HG02588 (cell line): ENCODE measurements around the gene GPALPP1.
"Not testable (repeated sequence)": the region's sequence is repeated elsewhere in the genome, so short reads cannot be mapped to it uniquely, and the experiment has no call there.

Experiments
- ATAC-seq: cut with Tn5 transposase; IDR thresholded peaks from one replicate; pipeline ENCODE4 v1.9.1; 2021; ENCODE audit warnings: mild to moderate bottlenecking, moderate library complexity; ENCODE audit not compliant: unreplicated experiment

GPALPP1 gene, protein sequence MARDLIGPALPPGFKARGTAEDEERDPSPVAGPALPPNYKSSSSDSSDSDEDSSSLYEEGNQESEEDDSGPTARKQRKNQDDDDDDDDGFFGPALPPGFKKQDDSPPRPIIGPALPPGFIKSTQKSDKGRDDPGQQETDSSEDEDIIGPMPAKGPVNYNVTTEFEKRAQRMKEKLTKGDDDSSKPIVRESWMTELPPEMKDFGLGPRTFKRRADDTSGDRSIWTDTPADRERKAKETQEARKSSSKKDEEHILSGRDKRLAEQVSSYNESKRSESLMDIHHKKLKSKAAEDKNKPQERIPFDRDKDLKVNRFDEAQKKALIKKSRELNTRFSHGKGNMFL

DNA sequence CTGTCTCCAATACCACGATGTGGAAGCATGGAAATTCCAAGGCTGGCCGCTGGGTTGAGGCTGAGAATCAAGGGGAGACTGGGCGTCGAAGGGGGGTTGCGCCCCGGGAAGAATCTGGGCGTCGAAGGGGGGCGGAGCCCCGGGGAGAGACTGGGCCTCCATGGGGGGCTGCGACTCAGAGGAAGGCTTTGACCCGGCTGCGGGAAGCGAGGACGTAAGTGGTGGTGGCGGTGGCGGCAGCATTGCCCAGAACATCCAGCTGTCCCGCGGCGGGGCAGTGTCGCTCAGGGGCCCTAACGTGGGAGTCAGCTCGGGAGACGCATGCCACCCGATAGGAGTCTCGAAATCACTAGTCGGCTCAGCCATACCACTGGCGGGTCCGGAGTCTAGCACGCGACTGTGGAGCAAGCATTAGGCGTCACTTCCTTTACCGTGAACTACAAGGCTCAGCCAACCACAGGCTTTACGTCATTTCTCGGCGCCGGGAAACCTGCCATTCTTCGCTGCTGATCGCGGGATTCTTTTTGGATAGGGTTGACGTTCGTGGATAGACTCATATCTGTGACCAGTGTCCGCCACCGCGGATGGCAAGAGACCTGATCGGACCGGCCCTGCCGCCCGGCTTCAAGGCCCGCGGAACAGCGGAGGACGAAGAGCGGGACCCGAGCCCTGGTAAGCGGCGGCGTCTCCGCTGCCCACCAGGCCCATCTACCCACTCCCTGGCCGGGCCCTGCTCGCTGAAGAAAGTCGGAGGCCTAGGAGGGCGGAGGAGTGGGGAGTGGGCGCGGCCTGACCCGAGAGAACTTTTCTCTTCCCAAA is at the start of gene GPALPP1, which contains the start of gene NUFIP1:
GPALPP1 (plus strand) TSS at position 468 of the 819 bp plus-strand sequence; CDS start at position 585, 117 bp downstream.
NUFIP1 (minus strand) TSS at position 401 of the 819 bp plus-strand sequence; CDS start at position 366, 35 bp downstream.
- peak; percentile 98 for ATAC-seq

DNA sequence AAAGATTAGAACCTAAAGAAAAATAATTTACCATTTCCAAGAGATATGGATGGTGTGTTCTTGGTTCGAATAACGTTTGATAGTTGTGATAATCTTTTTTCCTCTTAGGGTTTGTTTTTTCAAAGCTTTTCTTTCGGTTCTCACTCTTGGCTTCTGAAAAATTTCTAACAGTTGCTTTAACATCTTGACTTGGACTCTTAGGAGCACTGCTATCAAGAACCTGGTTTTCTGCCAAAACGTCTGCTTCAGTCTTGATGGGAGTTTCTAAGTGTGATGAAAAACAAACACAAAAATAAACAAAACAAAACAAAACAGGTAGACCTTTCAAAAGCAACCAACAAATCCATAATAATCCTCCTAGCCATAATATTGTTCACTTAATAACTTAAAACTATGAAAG is 45.9 kb upstream of the GPALPP1 start:
- ATAC-seq: not testable (repeated sequence)

DNA sequence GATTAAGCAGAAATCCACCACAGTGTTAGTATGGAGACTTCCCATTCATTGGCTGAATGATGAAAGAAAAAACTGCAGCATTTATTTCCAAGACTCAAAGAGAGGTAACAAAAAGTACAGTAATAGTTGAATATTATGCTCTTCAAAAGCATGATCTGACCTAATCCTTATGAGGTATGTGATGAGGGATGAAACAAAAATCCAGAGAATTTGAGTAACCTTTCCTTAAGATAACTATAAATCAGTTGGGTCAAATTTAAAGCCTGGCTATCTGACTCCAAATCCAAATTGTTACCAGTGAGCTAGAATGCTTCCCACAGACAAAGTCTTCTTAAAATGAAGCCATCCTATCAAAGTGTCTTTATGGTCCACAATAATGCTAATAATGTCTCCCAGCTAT is 38.2 kb upstream of the GPALPP1 start:
- ATAC-seq: no peak

DNA sequence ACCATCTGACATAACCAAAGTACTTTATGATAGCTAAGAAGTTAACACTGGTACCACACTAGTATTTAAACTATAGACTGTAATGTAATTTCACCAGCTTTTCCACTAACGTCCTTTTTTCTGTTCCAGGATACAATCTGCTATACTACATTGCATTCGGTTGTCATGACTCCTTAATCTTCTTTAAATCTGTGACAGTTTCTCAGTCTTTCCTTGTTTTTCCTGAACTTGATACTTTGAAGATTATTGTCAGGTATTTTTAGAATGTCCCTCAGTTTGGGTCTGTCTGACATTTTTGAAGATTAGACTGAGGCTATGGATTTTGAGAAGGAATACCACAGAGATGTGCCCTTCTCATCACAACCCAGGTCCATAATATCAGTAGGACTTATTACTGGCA is 36.7 kb upstream of the GPALPP1 start:
- no peak for ATAC-seq

DNA sequence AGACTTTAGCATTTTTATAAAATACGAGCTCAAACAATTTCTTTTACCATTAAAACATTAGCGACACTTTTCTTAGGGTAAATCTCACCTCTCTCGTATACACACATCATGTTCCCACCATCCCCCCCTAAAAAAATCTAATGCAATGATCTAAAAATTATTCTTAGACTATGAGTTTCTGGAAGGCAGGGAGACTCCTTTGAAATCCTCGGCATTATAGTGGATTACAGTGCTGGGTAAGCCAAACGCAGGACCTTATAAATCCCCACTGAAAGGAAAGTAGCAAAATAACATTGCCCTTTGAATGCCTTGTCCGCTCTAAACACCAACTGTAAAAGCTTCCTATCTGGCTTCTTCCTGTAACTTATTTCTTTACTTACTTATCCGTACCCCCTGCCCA is 35.1 kb upstream of the GPALPP1 start:
- no peak for ATAC-seq

DNA sequence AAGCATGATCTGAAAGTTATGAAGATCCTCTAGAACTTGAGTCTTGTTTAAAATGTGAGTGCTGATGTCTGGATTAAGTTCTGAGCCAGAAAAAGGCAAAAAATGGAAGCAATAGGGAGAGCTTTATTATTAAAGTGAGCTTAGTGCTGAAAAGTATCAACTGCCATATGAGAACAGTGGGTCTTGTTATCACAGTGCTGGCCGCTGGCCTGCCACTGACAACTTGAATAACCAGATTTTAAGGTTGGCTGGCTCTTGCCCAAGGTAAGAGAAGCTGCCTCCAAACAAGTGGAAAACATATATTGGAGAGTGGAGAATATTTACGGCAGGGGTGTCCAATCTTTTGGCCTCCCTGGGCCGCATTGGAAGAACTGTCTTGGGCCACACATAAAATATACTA is 33.9 kb upstream of the GPALPP1 start:
- no peak for ATAC-seq

DNA sequence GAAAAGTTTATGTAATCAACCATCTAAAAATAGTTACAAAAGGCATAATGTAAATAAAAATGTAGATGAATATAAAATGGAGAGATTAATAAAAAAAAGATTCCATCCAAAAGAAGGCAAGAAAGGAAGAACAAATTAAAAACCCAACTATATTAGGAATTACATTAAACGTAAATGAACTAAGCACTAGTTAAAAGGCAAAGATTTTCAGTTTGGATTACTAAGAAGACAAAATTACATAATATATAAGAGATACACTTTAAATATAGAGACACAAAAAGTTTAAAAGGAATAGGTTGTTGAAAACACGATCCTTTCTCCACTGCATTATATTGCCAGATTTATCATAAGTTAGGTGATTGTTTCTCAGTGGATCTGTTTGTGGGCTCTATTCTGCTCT is 27.3 kb upstream of the GPALPP1 start:
- no peak for ATAC-seq

DNA sequence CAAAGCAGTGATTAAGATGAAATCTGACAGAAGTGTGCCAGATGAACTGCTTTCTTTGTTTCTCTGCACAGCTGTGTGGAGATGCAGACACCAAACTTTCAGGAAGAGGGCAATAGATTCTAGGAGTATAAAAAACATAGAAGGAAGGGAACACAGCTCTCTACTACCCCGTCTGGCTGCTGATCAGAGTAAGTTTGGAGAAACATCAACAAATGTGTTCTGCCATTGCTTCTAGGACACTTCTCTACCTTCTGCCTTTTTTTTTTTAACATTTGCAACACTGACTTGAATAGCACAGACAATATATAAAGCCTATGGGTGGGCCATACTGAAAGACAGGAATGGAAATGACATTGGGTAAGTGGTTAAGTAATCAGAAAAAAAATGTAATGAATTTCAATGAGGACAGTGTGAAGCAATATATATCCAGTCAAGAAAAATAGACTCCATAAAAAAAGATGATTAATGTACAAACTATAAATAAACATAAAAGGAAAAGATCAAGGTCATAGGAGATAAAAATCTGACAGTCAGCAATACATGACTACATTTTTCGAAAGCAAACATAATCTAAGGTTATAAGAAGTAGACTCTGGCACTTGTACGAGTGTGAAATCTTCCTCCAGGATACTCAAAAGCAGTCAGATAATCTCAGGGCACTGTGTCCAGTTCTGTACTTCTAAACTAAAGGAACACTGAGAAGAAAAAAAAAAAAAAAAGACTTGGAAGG is 21.5 kb upstream of the GPALPP1 start:
- ATAC-seq: no peak

DNA sequence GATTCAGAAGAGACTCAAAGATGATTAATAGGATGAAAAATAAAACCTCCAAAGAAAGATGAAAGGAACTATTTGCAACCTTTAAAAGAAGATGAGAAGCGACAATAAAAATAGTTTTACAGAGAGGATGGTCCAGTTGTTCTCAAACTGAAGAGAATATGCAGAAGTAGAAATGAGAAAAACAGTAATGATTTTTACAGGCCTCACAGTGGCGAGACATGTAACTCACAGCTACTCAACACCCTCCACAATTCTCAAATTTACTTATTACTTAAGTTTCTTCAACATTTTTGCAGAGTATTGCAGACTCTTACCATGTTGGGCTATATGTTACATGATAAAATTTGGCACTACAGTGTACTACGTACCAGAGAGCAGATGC is 20.9 kb upstream of the GPALPP1 start:
- ATAC-seq: no peak

DNA sequence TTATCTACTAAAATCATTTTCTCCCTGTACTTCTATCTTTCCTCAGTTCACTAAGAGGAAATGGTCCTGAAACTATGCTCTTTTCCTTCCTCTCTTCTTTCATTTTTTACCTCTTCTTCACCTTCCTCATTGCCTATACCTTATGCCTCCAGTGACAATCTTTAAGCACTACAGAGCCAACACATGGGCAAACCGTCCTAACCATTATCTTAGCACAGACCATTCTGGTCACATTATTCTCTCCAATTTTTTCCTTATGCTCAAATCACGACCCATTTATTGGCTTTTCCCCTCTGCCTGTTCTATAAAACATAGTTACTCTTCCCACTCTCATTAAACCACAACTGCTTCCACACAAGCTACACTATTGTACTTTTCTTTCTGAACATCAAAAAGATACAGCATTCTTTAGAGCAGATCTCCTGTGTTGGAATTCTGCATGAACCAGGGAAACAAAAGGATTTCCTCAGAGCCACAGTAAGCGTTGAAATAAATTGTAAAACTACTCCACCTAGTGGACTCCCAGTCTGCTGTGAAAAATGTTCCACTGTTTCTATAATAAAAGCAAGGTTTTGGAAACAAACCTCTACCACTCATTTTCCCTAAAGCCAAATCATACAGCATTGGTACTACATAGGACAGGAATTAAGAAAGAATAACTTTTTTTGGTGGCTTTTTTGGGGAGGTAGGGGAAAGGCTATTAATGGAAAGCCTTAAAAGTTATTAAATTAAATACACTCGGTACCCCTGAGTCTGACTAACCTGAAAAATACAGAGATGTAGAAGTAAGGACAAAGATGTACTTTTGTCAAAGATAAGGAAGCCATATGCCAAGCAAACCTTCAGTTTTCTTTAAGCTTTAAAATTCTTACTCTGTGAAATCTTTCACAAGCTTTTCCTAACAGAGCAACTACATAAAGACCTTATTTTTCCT is 19.5 kb upstream of the GPALPP1 start:
- no peak for ATAC-seq

DNA sequence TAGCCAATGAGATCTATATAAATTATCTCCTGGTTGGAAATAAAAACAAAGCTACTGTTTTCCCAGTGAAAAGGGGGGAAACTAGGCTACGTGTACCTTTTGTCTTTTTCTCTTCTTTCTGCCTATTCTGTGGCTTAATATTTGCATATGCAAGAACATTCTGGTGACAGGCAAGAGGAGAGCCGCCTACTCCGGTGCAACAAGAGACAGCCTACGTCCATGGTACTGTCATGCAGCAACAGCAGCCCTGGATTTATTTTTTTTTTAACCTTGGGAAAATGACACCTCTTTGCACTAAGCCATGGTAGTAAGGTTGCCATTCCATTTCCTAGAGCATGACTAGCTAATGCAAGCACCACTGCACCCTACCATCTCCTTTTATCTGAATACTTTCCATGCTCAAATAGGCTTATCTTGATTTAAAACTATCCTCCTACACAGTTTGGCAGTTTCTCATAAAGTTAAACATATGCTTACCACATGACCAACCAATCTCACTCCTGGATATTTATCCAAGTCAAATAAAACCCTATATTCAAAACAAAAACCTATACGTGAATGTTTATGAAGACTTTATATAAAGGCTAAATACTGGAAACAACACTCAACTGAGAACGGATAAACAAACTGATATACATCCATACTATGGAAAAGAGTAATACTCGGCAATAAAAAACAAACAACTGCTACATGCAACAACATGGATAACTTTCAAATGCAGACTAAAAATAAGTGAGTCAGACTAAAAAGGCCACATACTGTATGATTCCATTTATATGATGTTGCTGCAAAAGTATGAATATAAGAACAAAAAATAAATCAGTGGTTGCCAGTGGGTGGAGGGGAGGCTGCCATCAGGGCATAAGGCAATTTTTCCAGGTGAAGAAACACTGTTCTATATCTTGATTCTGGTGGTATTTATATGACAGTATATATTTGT is 17.4 kb upstream of the GPALPP1 start:
- no peak for ATAC-seq

DNA sequence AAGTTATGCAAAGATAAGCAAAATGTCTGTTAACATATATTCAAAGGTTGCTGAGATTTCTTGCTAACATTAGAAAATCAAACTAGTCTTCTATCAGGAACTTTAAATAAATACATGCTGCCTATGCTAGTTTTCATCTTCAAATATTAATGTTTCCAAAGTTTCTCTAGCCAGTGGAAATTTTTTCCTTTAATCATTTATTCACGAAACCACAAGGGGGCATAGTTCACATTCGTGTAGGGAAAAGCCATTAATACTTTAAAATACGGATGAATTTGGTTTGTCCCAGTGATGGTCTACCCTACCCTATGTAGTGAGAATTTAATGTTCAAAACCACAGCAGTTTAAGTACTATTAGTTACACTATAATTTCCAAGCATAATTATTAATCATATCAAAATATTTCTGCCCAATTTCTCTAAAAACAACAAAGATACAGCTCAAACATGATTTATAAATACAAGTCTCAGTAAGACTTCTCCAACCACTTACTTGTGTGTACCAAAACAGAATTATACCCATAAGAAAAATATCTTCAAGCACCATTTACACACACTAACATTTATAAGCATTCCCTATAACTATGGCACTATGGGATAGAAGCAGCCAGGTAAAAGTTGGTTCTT is 16.3 kb upstream of the GPALPP1 start:
- ATAC-seq: no peak

DNA sequence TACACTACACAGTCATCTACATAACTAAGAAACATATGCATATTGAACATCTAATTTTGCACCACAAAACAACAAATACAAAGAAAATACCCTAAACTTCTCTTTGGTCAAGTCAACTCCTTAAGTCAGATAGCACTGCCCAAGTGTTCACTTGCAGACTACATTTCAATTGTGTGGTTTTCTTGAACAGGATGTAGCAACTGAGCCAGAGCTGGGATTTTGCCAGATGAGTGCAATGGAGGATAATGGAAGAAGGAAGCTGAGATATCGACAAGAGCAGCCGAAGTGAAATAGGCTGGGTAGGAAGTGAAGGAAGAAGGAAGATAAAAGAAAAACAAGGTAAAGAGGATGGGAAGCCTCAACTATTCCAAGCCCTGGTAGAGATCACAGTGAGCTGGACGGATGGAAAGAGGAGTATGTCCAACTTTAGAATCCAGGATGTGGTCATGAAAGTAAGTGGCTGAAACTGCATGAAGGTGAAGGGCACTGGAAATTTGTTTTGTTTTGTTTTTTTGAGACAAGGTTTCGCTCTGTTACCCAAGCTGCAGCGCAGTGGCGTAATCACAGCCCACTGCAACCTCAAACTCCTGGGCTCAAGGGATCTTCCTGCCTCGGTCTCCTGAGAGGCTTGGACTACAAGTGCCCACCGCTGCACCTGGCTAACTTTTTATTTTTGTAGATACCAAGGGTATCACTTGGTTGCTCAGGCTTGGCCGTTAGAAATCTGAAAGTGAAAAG is 15.1 kb upstream of the GPALPP1 start:
- ATAC-seq: no peak

DNA sequence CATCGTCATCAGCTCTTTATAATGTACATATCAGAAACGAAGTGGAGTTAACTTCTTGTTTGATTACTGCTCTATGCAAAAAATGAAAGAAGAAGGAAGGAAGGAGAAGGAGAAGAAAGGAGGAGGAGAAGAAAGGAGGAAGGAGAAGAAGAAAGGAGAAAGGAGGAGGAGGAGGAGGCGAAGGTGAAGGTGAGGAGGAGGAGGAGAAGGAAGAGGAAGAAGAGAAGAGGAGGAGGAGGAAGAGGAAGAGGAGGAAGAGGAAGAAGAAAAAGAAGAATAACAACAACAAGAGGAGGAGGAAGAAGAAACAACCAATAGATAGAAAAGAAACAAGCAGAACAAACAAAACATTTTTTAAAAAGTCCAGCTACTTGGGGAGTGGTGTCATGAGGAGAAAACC is 13.1 kb upstream of the GPALPP1 start:
- no peak for ATAC-seq

DNA sequence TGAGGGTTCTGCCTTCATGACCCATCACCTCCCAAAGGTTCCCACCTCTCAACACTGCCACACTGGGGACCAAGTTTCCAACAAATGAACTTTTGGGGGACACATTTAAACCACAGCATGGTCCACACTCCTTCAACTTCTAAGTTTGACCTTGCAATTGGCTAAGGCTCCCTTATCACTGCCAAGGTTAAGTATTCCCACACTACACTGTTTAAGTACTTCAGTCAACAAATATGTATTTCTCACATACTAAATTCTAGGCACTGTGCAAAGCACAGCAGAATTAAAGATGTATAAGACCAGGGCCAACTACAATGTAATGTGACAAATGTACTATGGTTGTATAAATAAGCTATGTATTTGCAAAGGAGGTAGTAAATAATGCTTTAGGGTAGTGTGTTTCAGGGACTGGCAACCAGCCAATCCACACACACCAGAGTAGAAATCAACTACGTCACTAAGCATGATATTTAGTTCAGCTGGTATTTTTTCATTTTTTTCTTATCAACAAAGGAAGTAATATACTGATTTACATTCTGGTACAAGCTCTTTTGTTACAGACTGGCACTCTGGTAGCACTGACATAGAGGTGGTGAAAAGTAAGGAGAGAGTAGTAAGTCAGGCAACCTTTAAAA is 12.3 kb upstream of the GPALPP1 start:
- ATAC-seq: no peak

DNA sequence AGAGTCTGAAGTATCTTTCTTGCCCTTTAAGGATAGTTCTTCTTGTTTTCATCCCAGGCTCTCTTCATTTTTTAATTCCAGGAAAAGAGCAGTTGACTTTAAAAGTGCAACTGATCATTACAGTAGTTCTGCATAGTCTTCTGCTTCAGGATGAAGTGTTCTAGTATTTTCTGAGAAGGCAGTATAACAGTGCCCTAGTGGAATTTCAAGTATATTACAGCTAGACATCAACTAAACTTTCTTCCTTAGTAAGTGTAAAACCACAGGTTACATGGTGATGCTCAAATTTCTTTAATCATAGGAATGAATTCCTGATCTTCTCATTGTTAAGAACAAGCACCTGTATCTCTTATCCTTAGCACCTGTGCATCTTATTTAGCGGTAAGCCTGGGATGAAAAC is 11.0 kb upstream of the GPALPP1 start:
- no peak for ATAC-seq

DNA sequence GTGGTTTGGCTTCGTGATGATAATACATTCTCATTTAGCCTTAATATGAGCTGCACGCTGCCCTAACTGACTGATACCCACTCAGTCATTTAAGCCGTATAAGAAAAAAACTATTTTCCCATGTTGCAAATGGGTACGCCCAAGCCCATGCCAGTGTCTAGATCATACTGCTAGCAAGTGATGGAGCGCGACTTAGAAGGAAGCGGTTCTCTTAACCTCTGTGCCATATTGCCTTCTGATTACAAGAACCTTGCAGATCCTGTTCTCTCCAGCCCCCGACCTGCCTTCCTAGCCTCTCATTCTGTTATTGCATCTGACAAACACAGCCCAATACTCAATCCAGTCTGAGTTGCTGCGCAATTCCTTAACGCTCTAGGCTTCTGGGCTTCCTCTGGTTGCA is 603 bp downstream of the GPALPP1 start:
- ATAC-seq: peak; percentile 3

DNA sequence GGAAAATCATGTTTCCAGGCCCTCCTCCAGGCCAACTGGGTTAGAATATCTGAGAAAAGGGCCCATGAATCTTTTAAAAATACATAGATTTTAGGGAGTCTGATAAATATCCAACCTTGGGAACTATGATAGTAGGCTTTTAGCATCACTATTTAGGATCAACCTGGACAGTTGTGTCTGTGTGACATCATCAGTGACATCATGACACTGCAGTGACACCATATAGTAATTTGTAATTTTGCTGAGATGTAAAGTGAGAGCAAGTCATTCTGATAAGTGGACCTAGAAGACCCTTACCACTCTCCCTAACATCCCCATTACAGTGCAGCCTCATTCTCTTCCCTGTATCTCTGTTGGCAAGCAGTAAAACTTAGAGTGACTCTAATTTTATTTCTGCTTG is 14.1 kb downstream of the GPALPP1 start:
- no peak for ATAC-seq
